Fibroblast of villous mesenchyme (primary cell): ENCODE results near the gene CAPN13. TPM values are rescaled to one million over a fixed set of nuclear protein-coding genes. Genes with fewer than 3 reads are reported as not detected.

Experiments used
- DNase-seq: peaks from one replicate; pipeline ENCODE4 v3.0.0-alpha.2; 2010; ENCODE audit warnings: low read depth
- H3K4me3 ChIP-seq: 2 replicates; pipeline ENCODE4 v1.5.1; 2011; ENCODE audit warnings: low read depth, mild to moderate bottlenecking, low read length
- total RNA-seq: library from RNA; depleted of rRNA; stranded (reverse); fragments of >200 nt; gene quantifications from 2 replicates; pipeline ENCODE4 v1.2.3, GENCODE V29; 2012
- TF ChIP-seq, protein P1 (sequence below): IDR thresholded peaks from 2 replicates; pipeline ENCODE4 v1.5.1; 2012; ENCODE audit warnings: low read depth, mild to moderate bottlenecking, low read length; ENCODE audit not compliant: insufficient read depth

The CAPN13 gene
- total RNA-seq, 1 donor = not detected

DNA sequence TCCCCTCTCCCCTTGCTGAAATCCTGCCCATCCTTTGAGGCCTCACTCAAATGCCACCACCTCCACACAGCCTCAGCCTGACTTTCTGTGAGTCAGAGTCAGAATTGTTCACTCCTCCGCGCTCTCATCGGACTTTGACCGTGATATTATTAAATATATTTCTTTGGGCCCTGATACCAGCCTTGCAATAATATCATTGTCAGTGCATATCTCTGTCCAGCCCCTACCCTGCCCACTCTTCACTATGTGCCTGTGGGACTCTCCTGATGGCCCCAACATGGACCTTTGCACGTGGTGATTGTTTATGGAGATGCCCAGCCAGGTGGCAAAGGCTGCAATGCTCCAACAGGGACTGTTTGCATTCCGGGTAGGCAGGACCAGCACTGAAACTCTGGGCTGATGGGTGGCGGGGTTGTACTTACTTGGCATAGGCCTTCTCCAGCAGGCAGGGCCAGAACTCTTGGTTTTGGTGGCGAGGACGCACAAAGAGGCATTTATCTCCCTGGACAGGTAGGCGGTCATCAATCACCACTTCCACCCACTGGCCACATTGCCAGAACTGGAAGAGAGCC is 37.3 kb downstream of the CAPN13 start:
- no peak for DNase-seq
- TF ChIP-seq, protein P1, sequence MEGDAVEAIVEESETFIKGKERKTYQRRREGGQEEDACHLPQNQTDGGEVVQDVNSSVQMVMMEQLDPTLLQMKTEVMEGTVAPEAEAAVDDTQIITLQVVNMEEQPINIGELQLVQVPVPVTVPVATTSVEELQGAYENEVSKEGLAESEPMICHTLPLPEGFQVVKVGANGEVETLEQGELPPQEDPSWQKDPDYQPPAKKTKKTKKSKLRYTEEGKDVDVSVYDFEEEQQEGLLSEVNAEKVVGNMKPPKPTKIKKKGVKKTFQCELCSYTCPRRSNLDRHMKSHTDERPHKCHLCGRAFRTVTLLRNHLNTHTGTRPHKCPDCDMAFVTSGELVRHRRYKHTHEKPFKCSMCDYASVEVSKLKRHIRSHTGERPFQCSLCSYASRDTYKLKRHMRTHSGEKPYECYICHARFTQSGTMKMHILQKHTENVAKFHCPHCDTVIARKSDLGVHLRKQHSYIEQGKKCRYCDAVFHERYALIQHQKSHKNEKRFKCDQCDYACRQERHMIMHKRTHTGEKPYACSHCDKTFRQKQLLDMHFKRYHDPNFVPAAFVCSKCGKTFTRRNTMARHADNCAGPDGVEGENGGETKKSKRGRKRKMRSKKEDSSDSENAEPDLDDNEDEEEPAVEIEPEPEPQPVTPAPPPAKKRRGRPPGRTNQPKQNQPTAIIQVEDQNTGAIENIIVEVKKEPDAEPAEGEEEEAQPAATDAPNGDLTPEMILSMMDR = no peak
- H3K4me3 ChIP-seq = no peak overlapping the region

DNA sequence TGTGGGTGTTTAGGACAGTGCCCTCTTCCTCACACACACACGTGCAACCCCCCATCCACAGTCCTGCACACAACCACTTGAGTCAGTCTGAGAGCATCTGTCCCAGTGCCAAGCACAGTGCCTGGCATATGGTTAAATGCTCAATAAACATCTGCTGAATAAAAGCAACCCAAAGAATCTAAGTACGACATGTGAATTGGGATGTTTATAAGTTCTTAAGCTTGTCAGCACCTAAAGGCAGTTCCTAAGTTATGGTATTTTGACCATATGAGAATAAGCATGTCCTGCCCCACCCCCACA is 37.8 kb downstream of the CAPN13 start:
- TF ChIP-seq, protein P1 = no peak
- no peak overlapping the region for H3K4me3 ChIP-seq
- DNase-seq = no peak

DNA sequence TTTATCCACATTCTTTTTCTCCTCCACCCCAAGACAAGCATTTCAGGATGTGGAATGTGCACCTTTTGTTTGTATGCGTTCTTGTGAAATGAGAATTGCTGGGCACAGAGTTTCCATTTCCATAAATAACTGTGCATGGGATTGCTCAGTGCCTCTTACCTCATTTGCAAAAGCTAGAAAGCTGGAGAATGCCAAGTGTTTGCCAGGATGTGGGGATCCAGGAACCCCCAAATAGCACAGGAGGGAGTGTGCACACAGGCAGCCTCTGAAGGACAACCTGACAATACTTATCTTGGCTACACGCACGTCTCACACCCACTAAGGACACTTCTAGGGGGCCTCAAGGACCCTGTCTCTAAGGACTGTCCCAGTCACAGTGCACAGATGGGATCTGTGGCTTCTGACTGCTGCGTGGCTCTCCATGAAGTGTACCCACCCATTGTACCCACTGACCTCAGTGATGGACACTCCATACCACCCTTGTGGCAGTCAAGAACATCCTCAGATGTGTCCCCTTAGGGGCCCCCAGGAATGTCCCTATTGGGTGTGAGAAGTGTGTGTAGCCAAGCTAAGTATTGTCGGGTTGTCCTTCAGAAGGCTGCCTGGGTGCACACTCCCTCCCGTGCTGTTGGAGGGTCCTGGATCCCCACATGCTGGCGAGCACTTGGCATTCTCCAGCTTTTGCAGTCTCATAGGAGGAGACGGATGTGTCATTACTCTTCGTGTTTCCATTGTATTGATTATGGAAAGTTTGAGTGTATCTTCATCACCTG is 38.4 kb downstream of the CAPN13 start:
- no peak for DNase-seq
- no peak overlapping the region for H3K4me3 ChIP-seq
- TF ChIP-seq, protein P1 = no peak

DNA sequence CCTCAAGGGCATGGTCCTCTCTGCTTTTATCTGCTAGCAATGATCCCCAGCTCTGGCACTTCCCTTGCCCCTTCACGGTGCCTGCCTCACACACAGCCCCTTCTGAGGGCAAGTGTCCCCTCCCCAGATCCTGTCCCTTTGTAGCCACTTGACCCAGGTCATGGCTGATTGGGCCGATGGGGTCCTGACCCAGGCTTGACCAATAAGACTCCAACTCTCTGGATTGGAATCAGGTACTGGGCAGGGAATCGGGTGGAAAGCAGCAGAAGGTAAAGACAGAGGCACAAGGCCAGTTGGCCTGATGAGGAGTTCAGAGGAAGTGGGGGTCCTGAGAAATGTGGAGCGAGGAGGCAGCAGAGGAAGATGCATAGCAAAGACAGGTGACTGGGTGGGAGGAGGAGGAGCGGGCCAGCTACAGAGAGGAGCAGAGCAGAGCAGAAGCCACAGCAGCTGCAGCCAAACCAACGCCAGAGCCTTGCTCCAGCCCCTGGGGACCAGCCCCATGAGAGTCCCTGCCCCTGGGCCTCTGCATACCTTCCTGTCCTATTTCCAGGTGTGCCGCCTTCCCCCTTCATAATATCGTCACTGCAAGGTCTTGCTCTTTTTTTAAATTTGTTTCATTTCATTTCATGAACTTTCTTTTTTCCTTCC is 39.1 kb downstream of the CAPN13 start:
- no peak overlapping the region for H3K4me3 ChIP-seq
- DNase-seq = no peak
- TF ChIP-seq, protein P1 = no peak

DNA sequence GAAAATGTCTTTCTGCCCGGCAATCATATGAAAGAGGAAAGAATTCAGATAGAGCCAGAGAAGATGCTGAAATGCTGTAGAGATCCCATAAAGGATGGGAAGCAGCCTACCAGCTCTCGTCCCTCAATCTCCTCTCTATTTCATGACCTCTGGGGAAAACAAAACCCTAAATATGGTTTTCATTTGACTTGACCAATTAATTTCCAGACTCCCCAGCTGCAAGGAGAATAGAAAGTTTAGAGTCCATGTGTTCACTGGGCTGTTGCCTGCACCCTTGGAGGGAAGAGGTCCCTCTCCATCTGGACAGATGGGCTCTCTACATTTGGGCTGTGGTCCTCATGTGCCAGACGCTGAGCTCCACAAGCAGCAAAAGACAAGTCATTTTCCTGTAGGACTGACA is 40.6 kb downstream of the CAPN13 start:
- H3K4me3 ChIP-seq = no peak overlapping the region
- TF ChIP-seq, protein P1 = no peak
- no peak for DNase-seq

DNA sequence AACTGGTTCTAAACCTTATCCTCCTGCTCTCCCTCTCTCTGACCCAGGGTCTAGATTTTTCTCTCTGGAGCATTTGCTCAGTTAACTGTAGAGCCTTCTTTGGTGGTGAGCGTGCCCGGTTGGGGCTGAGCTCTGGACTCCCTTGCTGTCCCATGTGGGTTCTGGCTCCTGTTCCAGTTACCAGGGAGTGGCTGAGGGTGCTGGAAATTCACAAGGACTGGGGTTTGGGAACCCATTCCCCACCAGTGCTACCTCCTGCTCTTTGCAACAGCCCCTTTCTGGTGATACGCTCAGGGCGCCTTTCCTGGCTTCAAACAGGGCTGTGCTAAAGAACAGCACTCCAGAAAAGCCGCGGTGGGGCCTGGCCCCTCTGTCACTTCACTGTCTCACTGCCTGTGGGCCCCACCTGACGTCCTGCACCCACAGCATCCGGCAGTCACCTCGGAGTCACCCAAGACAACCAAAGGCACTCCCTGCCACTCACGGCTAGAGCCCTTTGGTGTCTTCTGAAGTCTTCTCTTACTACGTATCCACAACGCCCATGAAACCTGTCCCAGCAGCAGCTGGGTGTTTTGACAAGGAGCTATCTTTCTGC is 41.3 kb downstream of the CAPN13 start:
- DNase-seq = no peak
- no peak overlapping the region for H3K4me3 ChIP-seq
- TF ChIP-seq, protein P1 = no peak
